GM19035 (cell line): ENCODE measurements around the gene SMAD7.

Experiments
- ATAC-seq: cut with Tn5 transposase; IDR thresholded peaks from one replicate; pipeline ENCODE4 v1.9.1; 2021; ENCODE audit not compliant: unreplicated experiment

SMAD7 gene

GRCh38 chr18:48987821-48988220 is 37.1 kb upstream of the SMAD7 start:
- ATAC-seq: no peak

- ATAC-seq: no peak
Measured at GRCh38 chr18:48986851-48987761, 36.3 kb upstream of the SMAD7 start.

- ATAC-seq: no peak
Measured at GRCh38 chr18:48985161-48985560, 34.4 kb upstream of the SMAD7 start.

GRCh38 chr18:48983793-48984437 is 33.1 kb upstream of the SMAD7 start:
- ATAC-seq: no peak

- ATAC-seq: no peak
Measured at GRCh38 chr18:48982266-48982665, 31.5 kb upstream of the SMAD7 start.

GRCh38 chr18:48979944-48980890 is 29.5 kb upstream of the SMAD7 start:
- ATAC-seq: no peak

- ATAC-seq: no peak
Measured at GRCh38 chr18:48977914-48978313, 27.1 kb upstream of the SMAD7 start.

- ATAC-seq: peak; percentile 62
Measured at GRCh38 chr18:48975817-48976649, 25.3 kb upstream of the SMAD7 start.

- no peak for ATAC-seq
Measured at GRCh38 chr18:48975120-48975816, 24.5 kb upstream of the SMAD7 start.

GRCh38 chr18:48974304-48975119 is 23.7 kb upstream of the SMAD7 start:
- no peak for ATAC-seq

GRCh38 chr18:48973731-48974130 is 23.0 kb upstream of the SMAD7 start:
- ATAC-seq: no peak

GRCh38 chr18:48968412-48969215 is 17.8 kb upstream of the SMAD7 start:
- ATAC-seq: no peak

- no peak for ATAC-seq
Measured at GRCh38 chr18:48967545-48967944, 16.8 kb upstream of the SMAD7 start.

GRCh38 chr18:48966523-48966922 is 15.8 kb upstream of the SMAD7 start:
- ATAC-seq: no peak

- no peak for ATAC-seq
Measured at GRCh38 chr18:48963586-48964470, 13.1 kb upstream of the SMAD7 start.

- no peak for ATAC-seq
Measured at GRCh38 chr18:48962994-48963561, 12.3 kb upstream of the SMAD7 start.
